ENCODE data around the gene DGKB.

GRCh38 chr7:14806891-14807290 is 95.7 kb downstream of the DGKB start:
- TF ChIP-seq CTCF (IDR thresholded peaks at IDR 0.05) (no peak), EZH2phosphoT487 (IDR thresholded peaks at IDR 0.05) (no peak)
